Bronchial epithelial cell (primary cell): ENCODE data around the gene MXI1. TPM values are rescaled to one million over a fixed set of nuclear protein-coding genes. Genes with fewer than 3 reads are reported as not detected.
A peak's percentile ranks its signal among the peaks of the same experiment; 100 is the strongest.
"Not testable (repeated sequence)": the region's sequence is repeated elsewhere in the genome, so short reads cannot be mapped to it uniquely, and the experiment has no call there.

Experiments used
- DNase-seq: peaks from one replicate; pipeline ENCODE4 v3.0.0-alpha.2; 2010; ENCODE audit warnings: low read depth
- FAIRE-seq: peaks from 2 replicates; lab custom pipeline; 2011; peaks lifted over from hg19 to GRCh38; lab: Jason Lieb, UNC
- H3K27me3 ChIP-seq: 2 replicates; pipeline ENCODE4 v1.5.1; 2011; ENCODE audit warnings: low read length; ENCODE audit not compliant: control insufficient read depth, insufficient read depth
- H3K36me3 ChIP-seq: 2 replicates; pipeline ENCODE4 v1.5.1; 2011; ENCODE audit warnings: low read length; ENCODE audit not compliant: control insufficient read depth, insufficient read depth
- H3K4me3 ChIP-seq: 2 replicates; pipeline ENCODE4 v1.5.1; 2011; ENCODE audit warnings: mild to moderate bottlenecking, low read depth, low read length, control low read depth
- CTCF ChIP-seq: IDR thresholded peaks from 2 replicates; pipeline ENCODE4 v1.5.1; 2011; ENCODE audit warnings: mild to moderate bottlenecking, moderate library complexity, low read length, control low read depth, inconsistent platforms; ENCODE audit not compliant: insufficient read depth, severe bottlenecking
- total RNA-seq: library from RNA; depleted of rRNA; stranded (reverse); fragments of >200 nt; gene quantifications from 2 replicates; pipeline ENCODE4 v1.2.1, GENCODE V29; 2014

Gene MXI1
- total RNA-seq, 1 donor from 2014 or later = 48.7 TPM

GRCh38 chr10:110181911-110182310 lies 25.5 kb upstream of the MXI1 start:
- Histone ChIP-seq H3K4me3 (no peak overlapping the region), H3K36me3 (no peaks in the 10 kb centered on the region), H3K27me3 (no peaks in the 10 kb centered on the region)
- DNase-seq (no peak), FAIRE-seq (no peak)
- no peak for TF ChIP-seq CTCF

GRCh38 chr10:110184398-110184797 lies 23.0 kb upstream of the MXI1 start:
- TF ChIP-seq CTCF = no peak
- no peak for DNase-seq

GRCh38 chr10:110185646-110186182 lies 21.7 kb upstream of the MXI1 start:
- H3K4me3 ChIP-seq, DNase-seq, H3K36me3 ChIP-seq, H3K27me3 ChIP-seq, FAIRE-seq: not testable (repeated sequence)

More at GRCh38 chr10:110184398-110184797, 23.0 kb upstream of the MXI1 start:
- FAIRE-seq = no peak
- no peaks in the 10 kb centered on the region for H3K27me3 ChIP-seq
- no peak overlapping the region for H3K4me3 ChIP-seq
- H3K36me3 ChIP-seq = no peaks in the 10 kb centered on the region

- no peaks in the 10 kb centered on the region for H3K27me3 ChIP-seq
- DNase-seq (peak; percentile 66), FAIRE-seq (no peak)
- H3K36me3 ChIP-seq = no peaks in the 10 kb centered on the region
- H3K4me3 ChIP-seq = no peak overlapping the region
- no peak for TF ChIP-seq CTCF
These were observed 17.2 kb upstream of the MXI1 start for GRCh38 chr10:110190170-110190569.

- TF ChIP-seq CTCF = no peak
- Histone ChIP-seq H3K36me3 (no peaks in the 10 kb centered on the region), H3K27me3 (no peaks in the 10 kb centered on the region), H3K4me3 (no peak overlapping the region)
- FAIRE-seq (no peak), DNase-seq (no peak)
These were observed 14.9 kb upstream of the MXI1 start for GRCh38 chr10:110192552-110192951.

GRCh38 chr10:110200503-110200902 lies 6.9 kb upstream of the MXI1 start:
- H3K36me3 ChIP-seq = no peaks in the 10 kb centered on the region
- FAIRE-seq = no peak
- TF ChIP-seq CTCF = no peak
- no peak overlapping the region for H3K4me3 ChIP-seq
- H3K27me3 ChIP-seq = no peaks in the 10 kb centered on the region
- no peak for DNase-seq

- FAIRE-seq, H3K27me3 ChIP-seq, DNase-seq, H3K4me3 ChIP-seq, H3K36me3 ChIP-seq: not testable (repeated sequence)
These were observed 6.4 kb upstream of the MXI1 start for GRCh38 chr10:110201046-110201445.
